ENCODE data around the gene GAL3ST2.

Gene GAL3ST2

GRCh38 chr2:241733391-241734207 is 43.0 kb upstream of the GAL3ST2 start:
- Histone ChIP-seq H3K4me1 (ENCODE audit: low read length) (peaks cover 3% of the 10 kb centered on the region), H3K9ac (ENCODE audit: low read length) (peak overlapping the region; percentile 18; the same call in 1 of the 2 replicates), H3K27me3 (replicated peaks; ENCODE audit: insufficient read depth, low read length) (no peaks in the 10 kb centered on the region), H3K9me3 (replicated peaks; ENCODE audit: insufficient read depth, low read length) (no peaks in the 10 kb centered on the region), H3K9me2 (replicated peaks; ENCODE audit: insufficient read depth, low read length) (no peaks in the 10 kb centered on the region), H3K36me3 (replicated peaks; ENCODE audit: insufficient read depth, low read length) (no peaks in the 10 kb centered on the region), H3K4me2 (ENCODE audit: low read depth, low read length) (peak overlapping the region; percentile 59; the same call in 1 of the 2 replicates), H2AFZ (ENCODE audit: low read length) (peak overlapping the region; percentile 89), H3K27ac (ENCODE audit: low read length) (no peak overlapping the region), H4K20me1 (ENCODE audit: insufficient read depth, low read length) (no peaks in the 10 kb centered on the region), H3K4me3 (ENCODE audit: low read length) (peak overlapping the region; percentile 50), H3K79me2 (ENCODE audit: low read length) (no peaks in the 10 kb centered on the region), H3F3A (ENCODE audit: insufficient read depth, low read length) (no peaks in the 10 kb centered on the region; the same call in 1 of the 2 replicates)
- DNase-seq: no peak
- no peak for TF ChIP-seq EZH2phosphoT487 (IDR thresholded peaks at IDR 0.05; ENCODE audit: low read length)
- 0 out of 2 replicates have a peak, but pooled peaks have one; percentile 10 for TF ChIP-seq CTCF (IDR thresholded peaks at IDR 0.05; ENCODE audit: low read length)

GRCh38 chr2:241734208-241734466 is 42.5 kb upstream of the GAL3ST2 start:
- Histone ChIP-seq H3K36me3 (replicated peaks; ENCODE audit: insufficient read depth, low read length) (no peaks in the 10 kb centered on the region), H3K9me2 (replicated peaks; ENCODE audit: insufficient read depth, low read length) (no peaks in the 10 kb centered on the region), H3F3A (ENCODE audit: insufficient read depth, low read length) (no peaks in the 10 kb centered on the region; the same call in 1 of the 2 replicates), H3K27me3 (replicated peaks; ENCODE audit: insufficient read depth, low read length) (no peaks in the 10 kb centered on the region), H4K20me1 (ENCODE audit: insufficient read depth, low read length) (no peaks in the 10 kb centered on the region), H3K9ac (ENCODE audit: low read length) (peak overlapping the region; percentile 18; the same call in 1 of the 2 replicates), H3K4me3 (ENCODE audit: low read length) (peak overlapping the region; percentile 50), H2AFZ (ENCODE audit: low read length) (peak overlapping the region; percentile 89), H3K79me2 (ENCODE audit: low read length) (no peaks in the 10 kb centered on the region), H3K9me3 (replicated peaks; ENCODE audit: insufficient read depth, low read length) (no peaks in the 10 kb centered on the region), H3K4me2 (ENCODE audit: low read depth, low read length) (peak overlapping the region; percentile 59; the same call in 1 of the 2 replicates), H3K27ac (ENCODE audit: low read length) (no peak overlapping the region), H3K4me1 (ENCODE audit: low read length) (peaks cover 3% of the 10 kb centered on the region)
- TF ChIP-seq CTCF (IDR thresholded peaks at IDR 0.05; ENCODE audit: low read length) (no peak; the same call in 1 of the 2 replicates), EZH2phosphoT487 (IDR thresholded peaks at IDR 0.05; ENCODE audit: low read length) (no peak), EZH2 (optimal IDR thresholded peaks at IDR 0.05; ENCODE audit: low read depth, low read length) (no peak)
- no peak for DNase-seq

- Histone ChIP-seq H3K9me3 (replicated peaks; ENCODE audit: insufficient read depth, low read length) (no peaks in the 10 kb centered on the region), H3K4me3 (ENCODE audit: low read length) (peak within 1 kb of the TSS; percentile 83), H3K4me1 (ENCODE audit: low read length) (peaks cover 3% of the 10 kb centered on the region), H3K9ac (ENCODE audit: low read length) (peak within 1 kb of the TSS; percentile 79), H3K36me3 (replicated peaks; ENCODE audit: insufficient read depth, low read length) (no peaks in the 10 kb centered on the region), H2AFZ (ENCODE audit: low read length) (peak within 1 kb of the TSS; percentile 91), H3F3A (ENCODE audit: insufficient read depth, low read length) (no peaks in the 10 kb centered on the region; the same call in 1 of the 2 replicates), H3K27me3 (replicated peaks; ENCODE audit: insufficient read depth, low read length) (no peaks in the 10 kb centered on the region), H3K79me2 (ENCODE audit: low read length) (no peaks in the 10 kb centered on the region), H3K9me2 (replicated peaks; ENCODE audit: insufficient read depth, low read length) (no peaks in the 10 kb centered on the region), H3K4me2 (ENCODE audit: low read depth, low read length) (peak within 1 kb of the TSS; percentile 77), H4K20me1 (ENCODE audit: insufficient read depth, low read length) (no peaks in the 10 kb centered on the region), H3K27ac (ENCODE audit: low read length) (no peak within 1 kb of the TSS)
- no peak for TF ChIP-seq EZH2 (optimal IDR thresholded peaks at IDR 0.05; ENCODE audit: low read depth, low read length)
- TF ChIP-seq CTCF (IDR thresholded peaks at IDR 0.05; ENCODE audit: low read length): no peak
- TF ChIP-seq EZH2phosphoT487 (IDR thresholded peaks at IDR 0.05; ENCODE audit: low read length): no peak
- DNase-seq: peak; percentile 88
Observed at GRCh38 chr2:241734467-241735208, 42.0 kb upstream of the GAL3ST2 start, which contains the start of gene D2HGDH. TSS of gene D2HGDH (plus strand) at chr2:241734630. CDS start at chr2:241735225, 595 bp downstream.
